Activated CD4-positive, CD25-positive, alpha-beta regulatory T cell (primary cell): Measurements from ENCODE around the gene UXT.
"Not testable (repeated sequence)": the region's sequence is repeated elsewhere in the genome, so short reads cannot be mapped to it uniquely, and the experiment has no call there.

Experiments
- DNase-seq, 4 experiments: peaks; one replicate each; lab custom pipeline; 2025; lab: John Stamatoyannopoulos, UW

UXT gene

GRCh38 chrX:47614618-47615017, 44.4 kb downstream of the UXT start:
- no peak for DNase-seq

GRCh38 chrX:47613082-47613481, 45.9 kb downstream of the UXT start:
- DNase-seq, result no peak

- DNase-seq, result no peak
These were observed 46.6 kb downstream of the UXT start for GRCh38 chrX:47612418-47612817.

GRCh38 chrX:47611926-47612325, 47.1 kb downstream of the UXT start:
- no peak for DNase-seq

GRCh38 chrX:47611489-47611888, 47.5 kb downstream of the UXT start:
- DNase-seq, result no peak

GRCh38 chrX:47610511-47610910, 48.5 kb downstream of the UXT start:
- DNase-seq, result no peak

GRCh38 chrX:47608130-47608810, 50.7 kb downstream of the UXT start:
- no peak for DNase-seq

- no peak for DNase-seq
These were observed 51.9 kb downstream of the UXT start for GRCh38 chrX:47607091-47607490.

- no peak for DNase-seq
These were observed 54.0 kb downstream of the UXT start for GRCh38 chrX:47605024-47605423.

GRCh38 chrX:47603125-47603524, 55.9 kb downstream of the UXT start:
- DNase-seq, result not testable (repeated sequence)
